ENCODE data around the gene FBLIM1. TPM values are rescaled to one million over a fixed set of nuclear protein-coding genes. Genes with fewer than 3 reads are reported as not detected.

Gene FBLIM1
- total RNA-seq, 1 experiment from 2014 or later, result 64.7 TPM

DNA sequence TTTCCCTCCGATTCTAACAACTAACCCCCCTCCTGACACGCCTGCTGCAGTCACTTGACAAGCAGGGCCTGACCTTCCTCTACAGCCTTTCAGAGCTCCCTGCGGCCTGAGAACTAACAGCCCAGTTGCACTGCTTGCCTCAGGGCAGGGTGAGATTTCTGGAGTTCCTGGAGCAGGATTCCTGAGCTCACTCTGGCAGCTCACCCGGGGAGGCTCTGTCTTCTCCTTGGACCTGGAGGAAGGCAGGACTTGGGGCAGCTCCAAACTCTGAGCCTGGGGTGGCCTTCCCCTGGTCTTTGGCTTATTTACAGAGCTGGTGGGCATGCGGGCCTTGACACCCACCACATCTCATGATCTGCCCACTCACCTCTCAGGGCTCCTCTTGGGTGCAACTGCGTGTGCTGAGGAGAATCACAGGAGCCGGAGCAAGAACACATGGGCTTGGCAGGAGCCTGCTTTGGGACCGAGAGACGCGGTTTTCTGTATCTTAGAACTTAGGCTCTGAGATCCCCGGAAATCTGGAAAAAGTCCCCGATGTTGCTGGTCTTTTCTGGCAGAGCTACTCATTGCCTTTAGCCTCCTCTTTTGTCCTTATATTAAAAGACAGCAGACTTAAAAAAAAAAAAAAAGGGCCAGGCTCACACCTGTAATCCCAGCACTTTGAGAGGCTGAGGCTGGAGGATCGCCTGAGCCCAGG, 35.6 kb upstream of the FBLIM1 start:
- no peaks in the 10 kb centered on the region for H3K9me3 Mint-ChIP-seq
- no peaks in the 10 kb centered on the region for H3K23me2 ChIP-seq (ENCODE audit: insufficient read length, low read depth, low read length, poor library complexity, severe bottlenecking)
- no peak overlapping the region for H3K4me3 Mint-ChIP-seq
- H3K27me3 Mint-ChIP-seq (ENCODE audit: low read depth), result no peaks in the 10 kb centered on the region
- WGBS (ENCODE audit: extremely low coverage, insufficient read length, low lambda C conversion rate), result no CpG with 5 or more reads among the region's 13 CpGs
- no peak overlapping the region for H3K4me2 ChIP-seq (ENCODE audit: insufficient read depth, insufficient read length, low read length)
- H4K91ac ChIP-seq (ENCODE audit: insufficient read length, low read depth, low read length), result no peak overlapping the region
- H3K4me1 ChIP-seq (ENCODE audit: insufficient read depth, low read length), result no peaks in the 10 kb centered on the region
- no peaks in the 10 kb centered on the region for H3K27me3 ChIP-seq (ENCODE audit: insufficient read depth, low read length)
- H3K9ac ChIP-seq (ENCODE audit: extremely low read depth, insufficient read length, low read length), result no peak overlapping the region
- H2BK12ac ChIP-seq (ENCODE audit: insufficient read length, low read depth, low read length), result no peak overlapping the region
- H2AFZ ChIP-seq (ENCODE audit: low read length), result no peak overlapping the region
- no peak overlapping the region for H2BK15ac ChIP-seq (ENCODE audit: low read depth, low read length)
- H3K36me3 Mint-ChIP-seq (ENCODE audit: insufficient read depth in 1 of 3, low read depth in 3 of 3), result peaks cover 22 to 61% (median 45%) of the 10 kb centered on the region in 3 experiments
- H3K9me3 ChIP-seq (ENCODE audit: control insufficient read depth, low read depth, low read length), result no peaks in the 10 kb centered on the region
- no peak for DNase-seq
- peak overlapping the region in 2 of 3 experiments; percentile 18 to 86; a peak in 2 of 7 replicates for H3K27ac Mint-ChIP-seq
- H2BK20ac ChIP-seq (ENCODE audit: low read depth, low read length, poor library complexity, severe bottlenecking), result no peak overlapping the region
- H4K8ac ChIP-seq (replicated peaks; ENCODE audit: insufficient read length, low read depth, low read length), result no peak overlapping the region
- no peaks in the 10 kb centered on the region for H3K79me2 ChIP-seq (ENCODE audit: insufficient read depth, low read length)
- no peak overlapping the region for H4K5ac ChIP-seq (ENCODE audit: insufficient read length, low read depth, low read length)
- no peak overlapping the region for H3K23ac ChIP-seq (ENCODE audit: insufficient read length, low read depth, low read length)
- no peak overlapping the region for H2BK5ac ChIP-seq (ENCODE audit: insufficient read length, low read length)
- no peak for TF ChIP-seq CTCF (conservative IDR thresholded peaks at IDR 0.05)
- no peak overlapping the region for H3K18ac ChIP-seq (ENCODE audit: insufficient read length, low read depth, low read length)
- no peak overlapping the region for H3K4ac ChIP-seq (ENCODE audit: low read depth, low read length)
- no peaks in the 10 kb centered on the region for H4K20me1 ChIP-seq (ENCODE audit: control insufficient read depth, insufficient read depth, insufficient read length)
- no peaks in the 10 kb centered on the region for H3K79me1 ChIP-seq (ENCODE audit: insufficient read depth, low read depth, low read length, poor library complexity, severe bottlenecking)
- H3T11ph ChIP-seq (ENCODE audit: low read length), result no peak overlapping the region
- no peak overlapping the region for H3K14ac ChIP-seq (ENCODE audit: insufficient read depth, low read length)
- no peak overlapping the region for H2AK5ac ChIP-seq (ENCODE audit: insufficient read length, low read length)
- no peak overlapping the region for H3K56ac ChIP-seq (ENCODE audit: insufficient read length, low read depth, low read length)
- H3K27ac ChIP-seq (ENCODE audit: insufficient read length, low read depth, low read length), result no peak overlapping the region
- H3K4me1 Mint-ChIP-seq, result 0 out of 4 replicates have a peak, but pooled peaks cover 0 to 3% of the 10 kb centered on the region in 2 experiments
- H2BK120ac ChIP-seq (ENCODE audit: low read depth, low read length, poor library complexity, severe bottlenecking), result no peak overlapping the region
